ENCODE measurements around the gene LRG1. TPM values are rescaled to one million over a fixed set of nuclear protein-coding genes. Genes with fewer than 3 reads are reported as not detected.

Gene LRG1
- total RNA-seq, 1 experiment from 2014 or later: 0.51 TPM

DNA sequence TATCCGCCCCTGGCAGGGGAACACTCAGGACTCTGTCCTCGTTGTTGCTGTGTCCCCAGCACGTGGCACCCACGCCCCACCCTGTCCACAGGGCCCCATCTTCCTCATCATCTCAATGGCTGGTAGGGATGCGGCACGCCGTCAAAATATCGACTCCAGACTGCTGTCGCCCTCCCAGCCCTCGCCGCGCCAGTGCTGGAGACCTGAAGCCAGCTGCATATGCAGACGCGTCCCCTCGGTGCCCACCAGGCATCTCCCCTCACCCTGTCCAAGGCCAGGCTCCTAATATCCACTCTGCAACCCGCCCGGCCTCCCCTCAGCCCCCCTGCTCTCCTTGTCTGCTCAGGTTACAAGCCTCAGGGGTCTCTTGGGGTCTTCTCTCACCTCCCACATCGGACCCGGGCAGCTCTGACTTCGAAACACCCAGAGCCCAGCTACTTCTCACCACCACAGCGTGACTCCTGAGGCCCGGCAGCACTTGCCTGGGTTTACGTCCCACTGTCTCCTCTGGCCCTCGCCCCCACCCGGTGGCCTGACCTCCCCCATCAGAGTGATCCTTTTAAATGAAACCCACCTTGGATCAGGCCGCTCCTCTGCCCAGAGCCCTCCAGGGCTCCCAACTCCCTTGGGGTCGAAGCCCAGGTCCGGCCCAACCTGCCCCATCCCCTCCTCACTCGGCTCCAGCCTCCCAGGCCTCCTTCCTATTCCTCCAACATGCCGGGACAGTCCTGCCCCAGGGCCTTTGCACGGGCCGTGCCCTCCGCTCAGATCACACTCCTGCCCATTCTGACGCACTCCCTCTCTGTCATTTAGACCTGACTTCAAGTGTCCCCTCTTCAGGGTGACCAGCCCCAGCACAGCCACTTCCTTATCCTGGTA is 34.0 kb downstream of the LRG1 start:
- Histone ChIP-seq H4K20me1 (ENCODE audit: low read length) (no peaks in the 10 kb centered on the region), H3K9me3 (ENCODE audit: low read length) (no peaks in the 10 kb centered on the region), H3F3A (ENCODE audit: low read length, unreplicated experiment) (no peaks in the 10 kb centered on the region), H3K4me2 (ENCODE audit: low read length) (no peak overlapping the region), H3K4me1 (ENCODE audit: insufficient read depth, low read length) (peaks cover 8% of the 10 kb centered on the region), H3K27ac (ENCODE audit: low read length) (no peak overlapping the region), H3K9ac (ENCODE audit: low read length) (no peak overlapping the region), H2AFZ (ENCODE audit: low read length) (no peak overlapping the region), H3K9me2 (replicated peaks; ENCODE audit: low read length) (no peaks in the 10 kb centered on the region), H3K36me3 (ENCODE audit: low read depth, low read length) (no peaks in the 10 kb centered on the region), H3K27me3 (ENCODE audit: low read length) (no peaks in the 10 kb centered on the region), H3K79me2 (ENCODE audit: low read length) (no peaks in the 10 kb centered on the region), H3K4me3 (ENCODE audit: low read length) (no peak overlapping the region)
- intact Hi-C loops (cut with micrococcal nuclease): no loop called here
- DNase-seq: no peak
- ChIA-PET CTCF (interaction anchor here (0.6 kb wide), 1 partner anchor 10 kb away, joined by 10 read pairs; no protein-coding TSS in a partner anchor), POLR2A (ENCODE audit: unreplicated experiment) (no interaction called here)
- ATAC-seq: no peak; the same call in 1 of the 2 replicates
- BruUV-seq (replicated peaks): no TSS peak
- no peak for TF ChIP-seq EZH2 (IDR thresholded peaks at IDR 0.05; ENCODE audit: low read length, unreplicated experiment)
- no peak for TF ChIP-seq CTCF (conservative IDR thresholded peaks at IDR 0.05; ENCODE audit: low read depth, low read length)
- TF ChIP-seq EZH2phosphoT487 (IDR thresholded peaks at IDR 0.05; ENCODE audit: borderline replicate concordance, low read length): no peak

DNA sequence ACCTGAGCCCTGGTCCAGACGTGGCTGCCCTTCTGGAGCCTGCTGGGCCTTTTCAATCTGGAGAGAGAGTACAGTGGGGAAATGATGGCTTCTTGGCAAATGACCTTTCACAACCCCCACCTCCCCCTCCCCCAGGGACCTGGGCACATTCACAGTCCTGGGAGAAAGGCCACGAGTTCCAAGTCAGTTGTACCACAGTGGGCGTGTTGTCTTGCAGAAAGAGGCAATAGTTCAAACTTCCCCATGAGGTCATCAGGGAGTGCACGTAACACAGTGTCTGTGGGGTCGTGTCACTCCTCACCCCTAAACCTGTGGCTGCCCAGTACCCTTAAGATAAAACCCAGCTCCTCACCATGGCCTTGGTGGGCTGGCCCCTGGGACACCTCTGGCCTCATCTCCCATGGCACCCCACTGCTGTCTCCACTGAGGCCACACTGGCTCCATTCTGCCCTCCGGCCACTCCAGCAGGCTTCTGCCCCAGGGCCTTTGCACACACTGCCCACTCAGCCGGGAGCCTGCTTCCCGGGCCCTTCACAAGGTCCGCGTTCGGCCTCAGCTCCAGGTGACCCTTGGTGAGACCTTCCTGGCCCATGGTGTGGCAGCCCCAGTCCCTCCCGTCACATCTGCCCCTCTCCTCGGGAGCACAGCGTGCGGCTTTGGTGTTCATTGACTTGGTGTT is 34.8 kb downstream of the LRG1 start:
- peaks cover 8% of the 10 kb centered on the region for H3K4me1 ChIP-seq (ENCODE audit: insufficient read depth, low read length)
- intact Hi-C loops (cut with micrococcal nuclease): no loop called here
- no peaks in the 10 kb centered on the region for H3K79me2 ChIP-seq (ENCODE audit: low read length)
- DNase-seq (no peak), ATAC-seq (no peak)
- no peak overlapping the region for H3K4me2 ChIP-seq (ENCODE audit: low read length)
- ChIA-PET POLR2A (ENCODE audit: unreplicated experiment) (no interaction called here), CTCF (interaction anchor here (0.6 kb wide), 1 partner anchor 9 kb away, joined by 10 read pairs; no protein-coding TSS in a partner anchor)
- H3K27me3 ChIP-seq (ENCODE audit: low read length): no peaks in the 10 kb centered on the region
- H3K9me3 ChIP-seq (ENCODE audit: low read length): no peaks in the 10 kb centered on the region
- H3K36me3 ChIP-seq (ENCODE audit: low read depth, low read length): no peaks in the 10 kb centered on the region
- no peak overlapping the region for H3K27ac ChIP-seq (ENCODE audit: low read length)
- H2AFZ ChIP-seq (ENCODE audit: low read length): no peak overlapping the region
- no peak overlapping the region for H3K4me3 ChIP-seq (ENCODE audit: low read length)
- H3F3A ChIP-seq (ENCODE audit: low read length, unreplicated experiment): no peaks in the 10 kb centered on the region
- H4K20me1 ChIP-seq (ENCODE audit: low read length): no peaks in the 10 kb centered on the region
- no peaks in the 10 kb centered on the region for H3K9me2 ChIP-seq (replicated peaks; ENCODE audit: low read length)
- no peak overlapping the region for H3K9ac ChIP-seq (ENCODE audit: low read length)
- TF ChIP-seq CTCF (conservative IDR thresholded peaks at IDR 0.05; ENCODE audit: low read depth, low read length) (no peak), EZH2 (IDR thresholded peaks at IDR 0.05; ENCODE audit: low read length, unreplicated experiment) (no peak), EZH2phosphoT487 (IDR thresholded peaks at IDR 0.05; ENCODE audit: borderline replicate concordance, low read length) (no peak)
- BruUV-seq (replicated peaks): no TSS peak
